Loucy (cell line): ENCODE data around the gene SIRPG.

Experiments used
- H2AFZ ChIP-seq: fragments of 200-600 bp; sonication (generic); 2 replicates; pipeline ENCODE4 v1.6.0; 2016; ENCODE audit warnings: antibody characterized with exemption, mild to moderate bottlenecking, low read length, moderate library complexity
- H3F3A ChIP-seq: fragments of 200-600 bp; 2 replicates; pipeline ENCODE4 v1.6.0; 2016; ENCODE audit warnings: antibody characterized with exemption, low read depth, mild to moderate bottlenecking
- H3K27me3 ChIP-seq: fragments of 200-600 bp; sonication (generic); 2 replicates; pipeline ENCODE4 v1.6.1; 2014; ENCODE audit warnings: low read length, mild to moderate bottlenecking; ENCODE audit not compliant: insufficient read depth, poor library complexity, severe bottlenecking
- H3K36me3 ChIP-seq: fragments of 200-600 bp; sonication (generic); 2 replicates; pipeline ENCODE4 v1.6.1; 2016; ENCODE audit warnings: low read length; ENCODE audit not compliant: insufficient read depth
- H3K4me1 ChIP-seq: fragments of 200-600 bp; sonication (generic); 2 replicates; pipeline ENCODE4 v1.5.1; 2014; ENCODE audit warnings: low read length, mild to moderate bottlenecking; ENCODE audit not compliant: insufficient read depth, poor library complexity, severe bottlenecking
- H3K4me2 ChIP-seq: fragments of 200-600 bp; sonication (generic); 2 replicates; pipeline ENCODE4 v1.6.0; 2014; ENCODE audit warnings: antibody characterized with exemption, low read length, low read depth, mild to moderate bottlenecking; ENCODE audit not compliant: poor library complexity, severe bottlenecking
- H3K4me3 ChIP-seq: fragments of 200-600 bp; sonication (generic); 2 replicates; pipeline ENCODE4 v1.5.1; 2014; ENCODE audit warnings: low read length, mild to moderate bottlenecking, mixed read lengths; ENCODE audit not compliant: poor library complexity, severe bottlenecking
- H3K79me2 ChIP-seq: fragments of 200-600 bp; sonication (generic); 2 replicates; pipeline ENCODE4 v1.6.1; 2014; ENCODE audit warnings: low read length; ENCODE audit not compliant: insufficient read depth
- H3K9ac ChIP-seq: fragments of 200-600 bp; sonication (generic); 2 replicates; pipeline ENCODE4 v1.6.0; 2014; ENCODE audit warnings: mild to moderate bottlenecking, low read depth, low read length, moderate library complexity; ENCODE audit not compliant: poor library complexity, severe bottlenecking
- H3K9me2 ChIP-seq: fragments of 200-600 bp; sonication (generic); replicated peaks from 2 replicates; pipeline ENCODE4 v1.6.1; 2016; ENCODE audit warnings: low read depth, low read length, mixed read lengths
- H3K9me3 ChIP-seq: fragments of 200-600 bp; sonication (generic); 2 replicates; pipeline ENCODE4 v1.6.1; 2014; ENCODE audit warnings: mild to moderate bottlenecking, antibody characterized with exemption, low read length, low read depth; ENCODE audit not compliant: insufficient read depth
- H4K20me1 ChIP-seq: fragments of 200-600 bp; sonication (generic); 2 replicates; pipeline ENCODE4 v1.6.0; 2014; ENCODE audit warnings: antibody characterized with exemption, low read length, mild to moderate bottlenecking; ENCODE audit not compliant: insufficient read depth, poor library complexity, severe bottlenecking
- EZH2phosphoT487 ChIP-seq: fragments of 200-600 bp; IDR thresholded peaks from 2 replicates; pipeline ENCODE4 v1.6.1; 2018; ENCODE audit warnings: antibody characterized with exemption, mild to moderate bottlenecking, moderate library complexity, borderline replicate concordance
- TF ChIP-seq, protein P1 (sequence below): fragments of 200-600 bp; sonication (generic); conservative IDR thresholded peaks from 2 replicates; pipeline ENCODE4 v1.5.1; 2014; ENCODE audit warnings: mild to moderate bottlenecking, antibody characterized with exemption, low read length

The SIRPG gene

DNA sequence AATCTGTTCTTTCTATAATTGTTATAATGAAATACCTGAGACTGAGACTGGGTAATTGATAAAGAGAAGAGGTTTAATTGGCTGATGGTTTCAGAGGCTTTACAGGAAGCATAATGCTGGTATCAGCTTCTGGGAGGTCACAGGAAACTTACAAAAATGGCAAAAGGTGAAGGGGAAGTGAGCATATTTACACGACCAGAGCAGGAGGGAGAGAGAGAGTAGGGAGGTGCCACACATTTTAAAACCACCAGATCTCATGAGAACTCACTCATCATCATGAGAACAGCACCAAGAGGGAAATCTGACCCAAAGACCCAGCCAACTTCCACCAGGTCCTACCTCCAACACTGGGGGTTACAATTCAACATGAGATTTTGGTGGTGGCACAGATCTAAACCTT lies 35.1 kb downstream of the SIRPG start:
- H3K4me1 ChIP-seq: peaks cover 30% of the 10 kb centered on the region

DNA sequence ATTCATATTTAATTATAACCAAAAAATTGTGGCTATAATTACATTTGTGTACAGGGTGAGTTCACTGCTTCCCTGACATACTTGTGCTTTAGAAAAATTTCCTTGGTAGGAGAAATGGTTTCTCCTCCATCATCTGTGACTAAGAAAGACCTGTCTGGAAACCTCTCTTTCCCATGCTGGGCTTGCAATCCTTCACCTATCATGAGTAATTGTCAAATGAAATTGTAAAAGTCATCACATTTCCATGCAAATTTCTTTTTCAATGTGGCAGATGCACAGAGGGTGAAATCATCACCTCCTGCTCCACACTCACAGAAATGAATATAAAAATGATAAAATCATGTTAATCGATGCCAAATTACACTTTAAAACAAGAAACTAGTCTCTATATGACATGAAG lies 36.3 kb downstream of the SIRPG start:
- Histone ChIP-seq H3K79me2 (no peaks in the 10 kb centered on the region), H3K4me1 (peaks cover 30% of the 10 kb centered on the region), H3K9ac (no peak overlapping the region), H4K20me1 (no peaks in the 10 kb centered on the region), H3F3A (no peaks in the 10 kb centered on the region), H3K4me3 (no peak overlapping the region), H3K9me2 (no peaks in the 10 kb centered on the region), H3K4me2 (no peak overlapping the region), H2AFZ (no peak overlapping the region), H3K27me3 (no peaks in the 10 kb centered on the region), H3K36me3 (no peaks in the 10 kb centered on the region), H3K9me3 (peaks cover 8% of the 10 kb centered on the region; the same call in 1 of the 2 replicates)
- TF ChIP-seq, protein P1, sequence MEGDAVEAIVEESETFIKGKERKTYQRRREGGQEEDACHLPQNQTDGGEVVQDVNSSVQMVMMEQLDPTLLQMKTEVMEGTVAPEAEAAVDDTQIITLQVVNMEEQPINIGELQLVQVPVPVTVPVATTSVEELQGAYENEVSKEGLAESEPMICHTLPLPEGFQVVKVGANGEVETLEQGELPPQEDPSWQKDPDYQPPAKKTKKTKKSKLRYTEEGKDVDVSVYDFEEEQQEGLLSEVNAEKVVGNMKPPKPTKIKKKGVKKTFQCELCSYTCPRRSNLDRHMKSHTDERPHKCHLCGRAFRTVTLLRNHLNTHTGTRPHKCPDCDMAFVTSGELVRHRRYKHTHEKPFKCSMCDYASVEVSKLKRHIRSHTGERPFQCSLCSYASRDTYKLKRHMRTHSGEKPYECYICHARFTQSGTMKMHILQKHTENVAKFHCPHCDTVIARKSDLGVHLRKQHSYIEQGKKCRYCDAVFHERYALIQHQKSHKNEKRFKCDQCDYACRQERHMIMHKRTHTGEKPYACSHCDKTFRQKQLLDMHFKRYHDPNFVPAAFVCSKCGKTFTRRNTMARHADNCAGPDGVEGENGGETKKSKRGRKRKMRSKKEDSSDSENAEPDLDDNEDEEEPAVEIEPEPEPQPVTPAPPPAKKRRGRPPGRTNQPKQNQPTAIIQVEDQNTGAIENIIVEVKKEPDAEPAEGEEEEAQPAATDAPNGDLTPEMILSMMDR: no peak
- TF ChIP-seq EZH2phosphoT487: no peak

More for the DNA sequence above, 35.1 kb downstream of the SIRPG start:
- no peaks in the 10 kb centered on the region for H3K9me2 ChIP-seq
- TF ChIP-seq, protein P1: no peak
- no peak for TF ChIP-seq EZH2phosphoT487
- peak overlapping the region; percentile 53; the same call in 1 of the 2 replicates for H2AFZ ChIP-seq
- H3F3A ChIP-seq: no peaks in the 10 kb centered on the region
- no peak overlapping the region for H3K4me3 ChIP-seq
- H3K27me3 ChIP-seq: no peaks in the 10 kb centered on the region
- H3K9ac ChIP-seq: no peak overlapping the region
- H3K9me3 ChIP-seq: peaks cover 8% of the 10 kb centered on the region; the same call in 1 of the 2 replicates
- no peaks in the 10 kb centered on the region for H4K20me1 ChIP-seq
- no peaks in the 10 kb centered on the region for H3K79me2 ChIP-seq
- H3K36me3 ChIP-seq: no peaks in the 10 kb centered on the region
- H3K4me2 ChIP-seq: peak overlapping the region; percentile 16

DNA sequence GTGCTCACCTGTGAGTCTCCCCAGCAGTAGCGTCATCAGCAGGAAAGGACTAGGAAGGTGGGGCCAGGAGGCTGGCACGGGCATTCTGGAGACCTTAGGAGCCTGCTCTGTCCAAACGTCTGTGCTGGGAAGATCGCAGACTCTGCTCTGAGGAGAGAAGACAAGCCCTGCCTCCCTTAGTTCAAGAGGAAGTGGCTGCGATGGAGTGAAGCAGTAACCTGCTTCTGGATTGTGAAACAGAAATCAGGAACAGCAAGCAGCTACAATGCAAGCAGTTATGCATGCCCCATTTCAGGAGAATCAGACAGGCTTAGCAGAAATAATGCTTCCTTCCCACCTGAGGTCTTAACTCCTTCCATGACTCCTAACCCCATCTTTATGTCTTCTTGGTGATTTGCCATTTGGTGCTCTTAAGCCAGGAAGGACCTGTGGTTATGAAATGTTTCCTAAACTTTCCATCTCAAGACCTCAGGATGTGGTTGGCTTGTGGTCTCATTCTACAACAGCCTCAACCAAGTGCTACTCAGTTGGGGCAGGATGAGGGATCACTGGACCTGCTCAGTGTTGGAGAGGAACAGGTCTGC lies 37.6 kb downstream of the SIRPG start, which contains the start of gene SIRPB1:
Gene SIRPB1 (minus strand): TSS at position 149 of the 584 bp plus-strand sequence. CDS start 65 bp downstream, at position 84.
- Histone ChIP-seq H3K9ac (no peak within 1 kb of the TSS), H3K79me2 (no peaks in the 10 kb centered on the region), H3K4me1 (peaks cover 30% of the 10 kb centered on the region), H3K36me3 (no peaks in the 10 kb centered on the region), H2AFZ (no peak within 1 kb of the TSS), H4K20me1 (no peaks in the 10 kb centered on the region), H3K9me2 (no peaks in the 10 kb centered on the region), H3K4me2 (peak within 1 kb of the TSS; percentile 58), H3F3A (no peaks in the 10 kb centered on the region), H3K27me3 (no peaks in the 10 kb centered on the region), H3K4me3 (peak within 1 kb of the TSS; percentile 10), H3K9me3 (peaks cover 8% of the 10 kb centered on the region; the same call in 1 of the 2 replicates)
- TF ChIP-seq, protein P1: no peak
- TF ChIP-seq EZH2phosphoT487: no peak
